GM18951 (cell line): ENCODE measurements around the gene FBXL16.
A peak's percentile ranks its signal among the peaks of the same experiment; 100 is the strongest.

ENCODE experiments used
- POLR2A ChIP-seq: IDR thresholded peaks from 4 replicates; pipeline ENCODE4 v1.6.1; 2011; ENCODE audit warnings: mild to moderate bottlenecking; ENCODE audit not compliant: insufficient read length, insufficient read depth; ENCODE audit errors: extremely low read depth
- in situ Hi-C: fragments of 300-500 bp; cut with MboI; formaldehyde crosslinking; loops from one replicate; pipeline ENCODE4 v1.12.0; 2022; ENCODE audit warnings: low sequenced_read_pairs, mixed read lengths, inconsistent platforms; ENCODE audit not compliant: unreplicated experiment

The FBXL16 gene

DNA sequence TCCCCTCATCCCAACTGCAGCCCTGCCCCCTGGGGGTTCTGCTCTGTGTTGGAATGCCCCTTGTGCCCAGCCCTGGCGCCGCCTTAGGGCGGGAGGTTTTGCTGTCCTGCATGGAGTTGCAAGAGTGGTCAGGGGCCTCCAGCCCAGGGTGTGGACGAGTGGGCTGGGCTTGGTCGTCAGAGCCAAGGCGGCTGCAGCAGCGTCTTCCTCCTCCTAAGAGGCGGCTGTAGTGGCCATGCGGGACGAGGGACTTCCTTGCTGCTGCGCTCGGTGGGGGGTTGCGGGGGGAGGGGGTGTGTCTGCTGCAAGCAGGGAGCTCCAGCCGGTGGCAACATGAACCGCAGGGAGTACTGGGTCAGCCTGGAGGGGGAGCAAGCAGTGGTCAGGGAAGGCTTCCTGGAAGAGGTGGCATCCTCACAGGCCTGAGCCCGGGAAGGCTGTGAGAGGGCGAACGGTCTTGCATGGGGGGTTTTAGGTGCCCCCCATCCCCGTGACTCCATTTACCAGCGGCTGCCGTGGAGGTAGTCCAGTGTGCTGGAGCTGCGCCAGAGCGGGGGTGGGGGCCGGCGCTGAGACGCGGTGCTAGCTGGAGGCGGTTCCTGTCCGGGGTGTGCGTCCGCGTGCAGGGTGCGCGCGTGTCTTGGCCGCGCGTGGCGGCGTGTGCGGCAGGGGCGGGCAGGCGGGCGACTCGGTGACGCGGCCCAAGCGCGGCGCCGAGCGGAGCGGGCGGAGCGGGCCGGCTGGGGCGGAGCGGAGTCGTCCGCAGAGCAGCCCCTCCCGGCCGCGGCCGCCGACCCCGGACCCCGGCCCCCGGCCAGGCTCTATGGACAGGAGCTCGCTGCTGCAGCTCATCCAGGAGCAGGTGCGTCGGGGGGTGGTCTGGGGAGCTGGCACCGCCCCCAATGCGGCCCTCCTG lies 30.4 kb downstream of the FBXL16 start, which contains the start of gene RHBDL1:
Gene RHBDL1 (plus strand): TSS at position 704 of the 916 bp plus-strand sequence. CDS start 120 bp downstream, at position 824.
- in situ Hi-C loops, result no loop called here
- no peak for TF ChIP-seq POLR2A

DNA sequence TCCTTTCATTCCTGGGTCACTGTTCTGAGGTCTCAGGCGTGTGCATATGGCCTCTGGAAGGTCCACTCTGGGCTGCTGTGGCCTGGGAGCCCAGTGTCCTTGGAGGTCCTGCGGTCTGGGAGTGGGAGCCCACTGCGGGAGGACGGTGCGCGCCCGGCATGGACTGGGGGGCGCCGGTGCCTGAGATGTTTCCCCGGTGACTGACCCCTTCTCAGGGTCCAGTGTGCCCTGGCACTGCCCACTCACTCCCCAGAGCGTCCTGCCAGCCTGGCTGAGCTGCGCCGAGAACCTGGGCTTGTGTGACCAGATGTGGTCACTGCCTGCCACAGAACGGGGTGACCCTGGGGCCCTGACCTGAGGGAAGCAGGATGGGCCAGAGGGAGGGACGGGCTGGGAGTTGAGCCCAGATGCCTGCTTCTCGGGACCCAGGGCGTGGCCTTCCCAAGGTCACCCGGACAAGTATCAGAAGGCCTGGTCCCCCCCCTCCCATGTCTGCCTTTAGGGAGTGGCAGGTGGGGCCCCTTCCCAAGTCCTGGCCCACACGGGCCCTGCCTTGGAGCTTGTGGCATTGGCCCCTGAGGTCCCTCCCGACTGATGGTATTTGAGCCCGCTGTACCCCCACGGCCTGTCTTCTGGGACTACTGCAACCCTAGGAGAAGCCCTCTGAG lies 31.3 kb downstream of the FBXL16 start:
- in situ Hi-C loops, result no loop called here

DNA sequence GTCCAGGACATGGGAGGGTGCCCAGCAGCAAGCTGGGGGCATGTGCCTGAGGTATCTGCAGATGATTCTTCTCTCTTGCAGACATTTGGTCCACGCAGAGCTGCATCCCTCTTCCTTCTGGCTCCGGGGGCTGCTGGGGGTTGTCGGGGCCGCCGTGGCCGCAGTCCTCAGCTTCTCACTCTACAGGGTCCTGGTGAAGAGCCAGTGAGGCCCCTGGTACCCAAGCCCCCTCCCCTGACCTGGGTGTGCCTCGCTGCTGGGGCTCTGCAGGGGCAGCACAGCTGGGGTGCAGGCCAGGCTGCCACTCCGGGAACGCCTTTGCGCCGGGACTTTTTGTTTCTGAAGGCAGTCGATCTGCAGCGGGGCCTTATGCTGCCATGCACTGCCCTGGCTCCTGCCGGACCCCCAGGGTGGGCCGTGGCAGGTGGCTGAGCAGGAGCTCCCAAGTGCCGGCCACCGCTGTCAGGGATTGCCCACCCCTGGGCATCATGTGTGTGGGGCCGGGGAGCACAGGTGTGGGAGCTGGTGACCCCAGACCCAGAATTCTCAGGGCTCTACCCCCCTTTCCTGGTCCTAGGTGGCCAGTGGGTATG lies 32.1 kb downstream of the FBXL16 start:
- no peak for TF ChIP-seq POLR2A

More for the DNA sequence above, 31.3 kb downstream of the FBXL16 start:
- TF ChIP-seq POLR2A, result no peak

DNA sequence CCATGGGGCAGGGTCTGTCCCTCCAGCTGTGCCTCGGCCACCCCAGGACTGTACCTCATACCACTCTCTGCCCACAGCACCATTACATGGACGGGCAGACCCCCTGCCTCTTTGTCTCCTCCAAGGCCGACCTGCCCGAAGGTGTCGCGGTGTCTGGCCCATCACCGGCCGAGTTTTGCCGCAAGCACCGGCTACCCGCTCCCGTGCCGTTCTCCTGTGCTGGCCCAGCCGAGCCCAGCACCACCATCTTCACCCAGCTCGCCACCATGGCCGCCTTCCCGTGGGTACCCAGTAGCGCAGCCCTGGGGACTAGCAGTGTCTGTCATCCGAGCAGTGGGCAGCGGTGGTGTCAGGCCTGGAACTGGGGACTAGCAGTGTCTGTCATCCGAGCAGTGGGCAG lies 32.8 kb downstream of the FBXL16 start:
- no peak for TF ChIP-seq POLR2A
- in situ Hi-C loops, result no loop called here

More for the DNA sequence above, 32.1 kb downstream of the FBXL16 start:
- in situ Hi-C loops, result no loop called here

DNA sequence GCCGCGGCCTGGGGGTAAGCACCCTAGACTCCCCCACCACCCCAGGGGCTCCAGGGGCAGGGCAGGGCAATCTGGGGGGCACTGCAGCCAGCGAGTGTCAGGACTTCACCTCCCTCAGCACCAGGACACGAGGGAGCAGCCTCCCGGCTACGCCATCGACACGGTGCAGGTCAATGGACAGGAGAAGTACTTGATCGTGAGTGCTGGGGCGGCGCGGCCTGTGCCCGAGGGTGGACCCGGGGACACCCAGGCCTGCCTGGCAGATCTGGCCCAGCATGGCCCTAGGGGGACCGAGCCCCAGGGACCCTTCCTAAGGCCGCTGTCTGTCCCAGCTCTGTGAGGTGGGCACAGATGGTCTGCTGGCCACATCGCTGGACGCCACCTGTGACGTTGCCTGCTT lies 33.2 kb downstream of the FBXL16 start:
- in situ Hi-C loops, result no loop called here
- no peak for TF ChIP-seq POLR2A

DNA sequence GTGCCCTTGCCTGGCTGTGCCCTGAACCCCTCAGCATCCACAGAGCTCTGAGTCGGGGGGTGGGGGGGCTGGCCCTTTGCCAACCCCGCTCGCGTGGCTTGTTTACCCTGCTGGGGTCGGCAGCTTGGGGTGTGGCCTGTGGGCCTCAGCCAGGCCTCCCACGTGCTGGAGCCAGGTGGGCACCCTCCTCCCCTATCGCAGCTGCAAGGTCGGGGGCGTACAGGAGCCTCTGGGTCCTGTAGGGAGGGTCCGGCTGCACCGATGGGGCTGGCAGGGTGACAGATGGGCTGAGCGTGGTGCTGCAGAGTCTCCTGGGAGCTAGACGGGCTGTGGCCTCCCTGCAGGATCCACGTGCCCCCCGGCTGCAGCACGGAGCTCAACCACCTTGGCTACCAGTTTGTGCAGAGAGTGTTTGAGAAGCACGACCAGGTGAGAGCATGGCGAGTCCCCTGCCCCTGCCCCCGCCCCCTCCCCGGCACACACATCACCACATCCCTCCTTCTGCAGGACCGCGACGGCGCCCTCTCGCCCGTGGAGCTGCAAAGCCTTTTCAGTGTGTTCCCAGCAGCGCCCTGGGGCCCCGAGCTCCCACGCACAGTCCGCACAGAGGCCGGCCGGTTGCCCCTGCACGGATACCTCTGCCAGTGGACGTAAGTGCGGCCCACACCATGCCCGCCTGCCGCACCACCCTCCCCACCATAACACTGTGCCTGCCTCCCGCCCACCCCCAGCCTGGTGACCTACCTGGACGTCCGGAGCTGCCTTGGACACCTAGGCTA lies 34.1 kb downstream of the FBXL16 start:
- TF ChIP-seq POLR2A, result no peak
- in situ Hi-C loops, result no loop called here

DNA sequence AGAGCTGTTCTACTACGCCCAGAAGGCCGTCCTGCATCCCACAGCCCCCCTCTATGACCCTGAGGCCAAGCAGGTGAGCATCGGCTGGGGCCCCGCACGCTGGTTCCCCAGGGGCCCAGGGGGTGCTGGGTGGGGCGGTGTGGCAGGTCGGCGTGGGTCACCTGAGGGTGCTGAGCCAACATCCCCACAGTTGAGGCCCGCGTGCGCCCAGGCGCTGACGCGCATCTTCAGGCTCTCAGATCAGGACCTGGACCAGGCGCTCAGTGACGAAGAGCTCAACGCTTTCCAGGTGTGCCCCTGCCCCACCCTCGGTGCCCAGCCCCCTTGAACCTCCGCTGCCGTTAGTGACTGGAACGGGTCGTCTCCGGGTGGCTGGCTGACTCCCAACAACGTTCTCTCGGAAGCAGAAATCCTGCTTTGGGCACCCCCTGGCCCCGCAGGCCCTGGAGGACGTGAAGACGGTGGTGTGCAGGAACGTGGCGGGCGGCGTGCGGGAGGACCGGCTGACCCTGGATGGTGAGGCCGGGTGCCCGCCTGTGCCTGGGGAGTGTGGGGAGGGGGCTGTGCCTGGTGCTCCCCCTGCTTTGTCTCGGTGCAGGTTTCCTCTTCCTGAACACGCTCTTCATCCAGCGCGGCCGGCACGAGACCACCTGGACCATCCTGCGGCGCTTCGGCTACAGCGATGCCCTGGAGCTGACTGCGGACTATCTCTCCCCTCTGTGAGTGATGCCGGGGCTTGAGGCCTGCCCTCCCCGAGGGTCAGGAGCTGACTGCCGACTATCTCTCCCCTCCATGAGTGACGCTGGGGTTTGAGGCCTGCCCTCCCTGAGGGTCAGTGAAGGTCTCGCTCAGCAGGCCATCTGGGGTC lies 34.9 kb downstream of the FBXL16 start:
- in situ Hi-C loops, result no loop called here
- no peak for TF ChIP-seq POLR2A

DNA sequence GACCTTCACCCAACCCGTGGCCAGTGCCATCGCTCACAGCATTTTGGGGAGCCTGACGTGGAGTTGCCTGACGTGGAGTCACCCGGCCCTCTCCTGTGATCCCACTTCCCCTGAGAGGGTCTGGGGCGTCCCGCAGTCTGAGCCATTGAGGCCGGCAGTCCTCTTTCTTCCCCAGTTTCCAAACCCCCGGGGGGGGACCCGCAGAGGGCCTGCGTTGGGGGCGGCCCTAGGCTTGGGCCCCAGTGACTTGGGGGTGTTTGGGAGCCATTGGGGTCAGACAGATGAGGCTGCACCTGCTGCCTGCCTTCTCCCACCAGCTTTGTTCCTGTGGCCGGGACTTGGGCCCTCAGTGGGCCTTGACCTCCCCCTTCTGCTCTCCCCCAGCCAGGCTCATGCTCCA lies 35.9 kb downstream of the FBXL16 start:
- TF ChIP-seq POLR2A, result no peak
- in situ Hi-C loops, result no loop called here

DNA sequence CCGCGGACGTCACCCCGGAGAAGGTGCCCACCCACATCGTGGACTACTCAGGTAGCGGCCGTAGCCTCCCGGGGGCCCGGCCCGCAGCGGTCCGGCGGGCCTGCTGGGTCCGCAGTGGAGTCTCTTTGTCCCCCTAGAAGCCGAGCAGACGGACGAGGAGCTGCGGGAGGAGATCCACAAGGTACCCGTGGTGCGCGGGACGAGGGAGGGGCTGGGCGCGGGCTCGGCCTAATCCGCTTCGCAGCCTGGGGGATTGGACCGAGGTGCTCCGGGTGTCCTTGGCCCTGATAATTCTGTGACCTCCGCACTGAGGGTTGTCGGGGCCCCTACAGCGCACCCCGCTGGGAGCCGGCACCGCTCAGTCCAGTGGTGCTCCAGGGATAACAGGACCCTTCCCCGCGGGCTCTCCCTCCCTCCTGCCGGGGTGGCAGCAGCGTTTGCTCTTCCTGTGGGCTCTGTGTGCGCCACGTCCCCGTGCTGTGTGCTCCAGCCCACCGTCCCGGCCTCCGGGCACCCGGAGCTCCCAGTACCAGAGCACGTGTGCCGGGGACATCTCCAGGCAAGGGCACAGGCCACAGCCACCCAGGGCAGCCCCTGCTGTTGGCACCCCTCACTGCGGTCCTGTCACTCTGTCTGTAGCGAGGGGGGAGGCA lies 37.0 kb downstream of the FBXL16 start:
- TF ChIP-seq POLR2A, result no peak
- in situ Hi-C loops, result no loop called here

DNA sequence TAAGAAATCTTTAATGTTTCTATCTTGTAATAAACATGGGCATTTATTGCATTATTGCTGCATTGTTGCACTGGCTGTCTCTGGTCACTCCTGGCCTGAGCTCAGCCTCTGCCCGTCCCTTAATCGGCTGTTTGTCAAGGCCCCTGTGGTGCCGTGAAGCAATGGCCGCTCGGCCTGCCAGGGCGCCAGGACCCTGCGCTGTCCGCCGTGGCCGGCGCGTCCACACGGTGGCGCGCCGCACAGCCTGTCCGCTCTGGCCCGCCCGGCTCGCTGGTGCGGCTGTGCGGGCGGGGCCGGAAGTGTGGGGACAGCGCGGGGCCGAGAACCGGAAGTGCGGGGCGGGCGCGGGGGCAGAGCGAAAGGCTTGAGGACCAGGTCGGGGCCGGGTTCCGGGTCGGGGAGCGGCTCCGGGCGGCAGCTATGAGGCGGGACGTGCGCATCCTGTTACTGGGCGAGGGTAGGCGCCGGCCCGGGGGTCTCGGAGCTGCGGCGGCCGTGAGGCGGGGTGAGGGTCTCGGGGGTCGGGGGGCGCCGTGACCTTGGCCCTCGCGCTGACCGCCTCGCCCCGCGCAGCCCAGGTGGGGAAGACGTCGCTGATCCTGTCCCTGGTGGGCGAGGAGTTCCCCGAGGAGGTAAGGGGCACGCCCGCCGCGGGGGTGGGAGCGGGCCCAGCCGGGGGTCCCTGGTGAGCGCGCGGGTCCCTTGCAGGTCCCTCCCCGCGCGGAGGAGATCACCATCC lies 37.7 kb downstream of the FBXL16 start, which contains the start of gene RHOT2:
Gene RHOT2 (plus strand): TSS at position 353 of the 739 bp plus-strand sequence. CDS start 68 bp downstream, at position 421.
- peak; percentile 93 for TF ChIP-seq POLR2A
- in situ Hi-C loops, result no loop called here
